Hepatocyte (in vitro differentiated cells): ENCODE results near the gene PPP1R9A. TPM values are rescaled to one million over a fixed set of nuclear protein-coding genes. Genes with fewer than 3 reads are reported as not detected.

Experiments used
- DNase-seq: peaks from one replicate; pipeline ENCODE4 v3.0.0-alpha.2; 2016; ENCODE audit warnings: low spot score
- H2AFZ ChIP-seq: fragments of 200-600 bp; sonication (generic); 2 replicates; pipeline ENCODE4 v1.6.0; 2016; ENCODE audit warnings: antibody characterized with exemption, mild to moderate bottlenecking
- H3K27ac ChIP-seq: fragments of 200-600 bp; sonication (generic); 2 replicates; pipeline ENCODE4 v1.5.1; 2016; ENCODE audit warnings: mild to moderate bottlenecking
- H3K27me3 ChIP-seq: fragments of 200-600 bp; sonication (generic); 2 replicates; pipeline ENCODE4 v1.6.1; 2016
- H3K36me3 ChIP-seq: fragments of 200-600 bp; sonication (generic); replicated peaks from 2 replicates; pipeline ENCODE4 v1.5.1; 2016; ENCODE audit warnings: low read depth; ENCODE audit not compliant: insufficient read depth
- H3K4me1 ChIP-seq: fragments of 200-600 bp; sonication (generic); 2 replicates; pipeline ENCODE4 v1.5.1; 2016; ENCODE audit warnings: mild to moderate bottlenecking, moderate library complexity; ENCODE audit not compliant: insufficient read depth
- H3K4me2 ChIP-seq: fragments of 200-600 bp; sonication (generic); 2 replicates; pipeline ENCODE4 v1.6.0; 2016
- H3K4me3 ChIP-seq: fragments of 200-600 bp; sonication (generic); 2 replicates; pipeline ENCODE4 v1.5.1; 2016; ENCODE audit warnings: mild to moderate bottlenecking
- H3K79me2 ChIP-seq: fragments of 200-600 bp; sonication (generic); 2 replicates; pipeline ENCODE4 v1.6.0; 2017; ENCODE audit warnings: mild to moderate bottlenecking
- H3K9me2 ChIP-seq: fragments of 200-600 bp; sonication (generic); replicated peaks from 2 replicates; pipeline ENCODE4 v1.6.0; 2017; ENCODE audit warnings: mild to moderate bottlenecking; ENCODE audit not compliant: insufficient read depth
- H3K9me3 ChIP-seq: fragments of 200-600 bp; sonication (generic); 2 replicates; pipeline ENCODE4 v1.5.1; 2016; ENCODE audit warnings: low read depth, mild to moderate bottlenecking
- H4K20me1 ChIP-seq: fragments of 200-600 bp; sonication (generic); 2 replicates; pipeline ENCODE4 v1.6.0; 2016; ENCODE audit warnings: mild to moderate bottlenecking; ENCODE audit not compliant: insufficient read depth, poor library complexity, severe bottlenecking
- CTCF ChIP-seq: fragments of 200-600 bp; sonication (generic); IDR thresholded peaks from 2 replicates; pipeline ENCODE4 v1.5.1; 2016; ENCODE audit warnings: antibody characterized with exemption, mild to moderate bottlenecking; ENCODE audit not compliant: poor library complexity
- EZH2 ChIP-seq: fragments of 200-600 bp; sonication (generic); IDR thresholded peaks from 2 replicates; pipeline ENCODE4 v1.6.1; 2016; ENCODE audit warnings: antibody characterized with exemption, mild to moderate bottlenecking, borderline replicate concordance
- EZH2phosphoT487 ChIP-seq: fragments of 200-600 bp; sonication (generic); IDR thresholded peaks from one replicate; pipeline ENCODE4 v1.6.1; 2018; ENCODE audit warnings: antibody characterized with exemption, mild to moderate bottlenecking, low read depth, moderate library complexity; ENCODE audit not compliant: unreplicated experiment, severe bottlenecking
- WGBS: methylation state at CpG from one replicate; pipeline ENCODE4 v1.1.6; 2016; ENCODE audit warnings: low lambda C conversion rate; ENCODE audit errors: missing lambda C conversion rate; 5-methylcytosine and 5-hydroxymethylcytosine counted together
- polyA plus RNA-seq: library from polyadenylated mRNA; unstranded; fragments of >200 nt; fragmentation: Nextera tagmentation; extraction: Ambion mirVana; gene quantifications from 2 replicates; pipeline ENCODE4 v1.2.1, GENCODE V29; 2016
- total RNA-seq: library from RNA; depleted of rRNA; stranded (reverse); fragments of >200 nt; gene quantifications from 2 replicates; pipeline ENCODE4 v1.2.3, GENCODE V29; 2014

PPP1R9A gene
- total and polyA plus RNA-seq, 2 experiments from 2014 or later: 11.7 to 25.7 TPM

GRCh38 chr7:94973844-94974243, 66.5 kb downstream of the PPP1R9A start:
- Histone ChIP-seq H4K20me1 (no peaks in the 10 kb centered on the region), H3K9me2 (no peaks in the 10 kb centered on the region), H3K27ac (no peak overlapping the region), H3K4me2 (no peak overlapping the region), H3K27me3 (no peaks in the 10 kb centered on the region), H3K79me2 (peaks cover 31% of the 10 kb centered on the region), H3K4me3 (no peak overlapping the region), H3K9me3 (no peaks in the 10 kb centered on the region), H2AFZ (no peak overlapping the region), H3K4me1 (peaks cover 25% of the 10 kb centered on the region), H3K36me3 (no peaks in the 10 kb centered on the region)
- DNase-seq: no peak
- WGBS: 94% methylated on average over 3 of the region's 3 CpGs
- TF ChIP-seq CTCF: no peak
- no peak for TF ChIP-seq EZH2phosphoT487
- TF ChIP-seq EZH2: no peak

- DNase-seq: no peak
- Histone ChIP-seq H3K79me2 (peaks cover 35% of the 10 kb centered on the region), H3K27ac (no peak overlapping the region), H3K36me3 (no peaks in the 10 kb centered on the region), H3K9me2 (no peaks in the 10 kb centered on the region), H3K4me2 (no peak overlapping the region), H4K20me1 (no peaks in the 10 kb centered on the region), H3K4me1 (peaks cover 19% of the 10 kb centered on the region), H3K9me3 (no peaks in the 10 kb centered on the region), H2AFZ (no peak overlapping the region), H3K27me3 (no peaks in the 10 kb centered on the region), H3K4me3 (no peak overlapping the region)
- 85% methylated on average over 4 of the region's 4 CpGs for WGBS
- TF ChIP-seq CTCF (no peak), EZH2 (no peak), EZH2phosphoT487 (no peak)
Measured at GRCh38 chr7:94974423-94974822, 67.0 kb downstream of the PPP1R9A start.

GRCh38 chr7:94975336-94975735, 67.9 kb downstream of the PPP1R9A start:
- no peak for TF ChIP-seq CTCF
- TF ChIP-seq EZH2phosphoT487: no peak
- TF ChIP-seq EZH2: no peak
- Histone ChIP-seq H3K79me2 (peaks cover 36% of the 10 kb centered on the region), H3K4me2 (no peak overlapping the region), H3K9me2 (no peaks in the 10 kb centered on the region), H3K4me1 (peaks cover 17% of the 10 kb centered on the region), H2AFZ (no peak overlapping the region), H4K20me1 (no peaks in the 10 kb centered on the region), H3K27me3 (no peaks in the 10 kb centered on the region), H3K4me3 (no peak overlapping the region), H3K9me3 (no peaks in the 10 kb centered on the region), H3K27ac (no peak overlapping the region), H3K36me3 (no peaks in the 10 kb centered on the region)
- no peak for DNase-seq
